Gastroesophageal sphincter (tissue), 4 donors: ENCODE results near the gene FNDC3B. TPM values are rescaled to one million over a fixed set of nuclear protein-coding genes. Genes with fewer than 3 reads are reported as not detected.
A peak's percentile ranks its signal among the peaks of the same experiment; 100 is the strongest.

Experiments used
- ATAC-seq: fragments of 150-250 bp; one replicate; pipeline ENCODE4 v1.9.1; 2016; ENCODE audit warnings: mild to moderate bottlenecking, moderate library complexity
- H3K27ac ChIP-seq, 4 donors: fragments of 200-600 bp; sonication (generic) in 3 of 4; 1 replicate in 3 of 4; 2 replicates in 1 of 4; pipeline ENCODE4 v1.5.1; 2016 to 2019
- H3K27me3 ChIP-seq: fragments of 200-600 bp; sonication (generic); one replicate; pipeline ENCODE4 v1.5.1; 2019
- H3K36me3 ChIP-seq, 2 donors: fragments of 200-600 bp; sonication (generic); one replicate each; pipeline ENCODE4 v1.5.1; 2019; ENCODE audit warnings: control low read depth in 1 of 2
- H3K4me1 ChIP-seq, 3 donors: fragments of 200-600 bp; sonication (generic); 1 replicate in 2 of 3; 2 replicates in 1 of 3; pipeline ENCODE4 v1.5.1; 2016 to 2019; ENCODE audit warnings: control low read depth in 2 of 3
- H3K4me3 ChIP-seq, 2 donors: fragments of 200-600 bp; sonication (generic); one replicate each; pipeline ENCODE4 v1.5.1; 2019; ENCODE audit warnings: mild to moderate bottlenecking in 1 of 2, moderate library complexity in 1 of 2
- H3K9me3 ChIP-seq, 3 donors: fragments of 200-600 bp; sonication (generic); one replicate each; pipeline ENCODE4 v1.5.1; 2017 to 2019; ENCODE audit warnings: control low read depth in 2 of 3
- CTCF ChIP-seq, 4 experiments: fragments of 200-600 bp in 2 of 4; fragments of 450-650 bp in 2 of 4; sonication (generic) in 1 of 4; IDR thresholded peaks; one replicate each; pipeline ENCODE4 v1.5.1; 2017 to 2019; ENCODE audit warnings: antibody characterized with exemption in 4 of 4, mild to moderate bottlenecking in 2 of 4, moderate library complexity in 2 of 4
- EP300 ChIP-seq: sonication (generic); formaldehyde crosslinking; IDR thresholded peaks from one replicate; pipeline ENCODE4 v1.6.1; 2017; ENCODE audit warnings: antibody characterized with exemption, mild to moderate bottlenecking
- POLR2A ChIP-seq, 2 donors: fragments of 450-650 bp; IDR thresholded peaks; one replicate each; pipeline ENCODE4 v1.6.1; 2017; ENCODE audit warnings: antibody characterized with exemption in 2 of 2, mild to moderate bottlenecking in 2 of 2, moderate library complexity in 1 of 2
- POLR2AphosphoS5 ChIP-seq: sonication (generic); formaldehyde crosslinking; IDR thresholded peaks from one replicate; pipeline ENCODE4 v1.6.1; 2017; ENCODE audit warnings: antibody characterized with exemption
- WGBS, 2 donors: methylation state at CpG; one replicate each; pipeline ENCODE4 v1.1.5; 2018; ENCODE audit warnings: low coverage in 1 of 2; 5-methylcytosine and 5-hydroxymethylcytosine counted together
- total RNA-seq, 4 donors: library from RNA; depleted of rRNA; stranded (reverse); fragments of >200 nt; gene quantifications; one replicate each; pipeline ENCODE4 v1.1.0, GENCODE V29; 2016

FNDC3B gene
- total RNA-seq, 4 donors from 2014 or later, result 53.1 to 97.2 (median 70.8) TPM

GRCh38 chr3:172203522-172204258 lies 164.3 kb downstream of the FNDC3B start:
- peak; percentile 5 for TF ChIP-seq POLR2AphosphoS5
- TF ChIP-seq POLR2A (IDR thresholded peaks at IDR 0.05), result no peak
- TF ChIP-seq CTCF (IDR thresholded peaks at IDR 0.05), result no peak
- no peak for TF ChIP-seq EP300
- Histone ChIP-seq H3K4me3 (no peak overlapping the region), H3K36me3 (no peaks in the 10 kb centered on the region), H3K9me3 (no peaks in the 10 kb centered on the region), H3K4me1 (peaks cover 29 to 57% (median 42%) of the 10 kb centered on the region in 3 donors), H3K27ac (peak overlapping the region; percentile 67 to 92 (median 80)), H3K27me3 (no peaks in the 10 kb centered on the region)
- 29 to 53% methylated on average over 5 to 9 of the region's 9 CpGs for WGBS, 2 donors
- peak; percentile 19 for ATAC-seq

- H3K27ac ChIP-seq, result peak overlapping the region; percentile 27 to 80 (median 74)
- ATAC-seq, result no peak
- WGBS, 2 donors, result 84 to 93% methylated on average over 4 to 5 of the region's 5 CpGs
- H3K27me3 ChIP-seq, result no peaks in the 10 kb centered on the region
- peaks cover 29 to 67% (median 42%) of the 10 kb centered on the region in 3 donors for H3K4me1 ChIP-seq
- no peak for TF ChIP-seq EP300
- no peak for TF ChIP-seq CTCF (IDR thresholded peaks at IDR 0.05)
- TF ChIP-seq POLR2AphosphoS5, result no peak
- no peak for TF ChIP-seq POLR2A (IDR thresholded peaks at IDR 0.05)
- H3K9me3 ChIP-seq, result no peaks in the 10 kb centered on the region
- H3K36me3 ChIP-seq, result no peaks in the 10 kb centered on the region
- H3K4me3 ChIP-seq, result no peak overlapping the region
Measured at GRCh38 chr3:172204716-172205115, 165.3 kb downstream of the FNDC3B start.

GRCh38 chr3:172208586-172209332 lies 169.4 kb downstream of the FNDC3B start:
- ATAC-seq, result no peak
- Histone ChIP-seq H3K9me3 (no peaks in the 10 kb centered on the region), H3K36me3 (no peaks in the 10 kb centered on the region), H3K4me3 (no peak overlapping the region), H3K4me1 (peaks cover 11 to 69% (median 30%) of the 10 kb centered on the region in 3 donors), H3K27ac (peak overlapping the region in 2 of 4 donors; percentile 60 to 70), H3K27me3 (no peaks in the 10 kb centered on the region)
- WGBS, 2 donors, result 100% methylated on average over 4 of the region's 20 CpGs; no CpG with 5 or more reads in 1 of the 2 donors
- no peak for TF ChIP-seq CTCF (IDR thresholded peaks at IDR 0.05)
- TF ChIP-seq POLR2A (IDR thresholded peaks at IDR 0.05), result no peak
- no peak for TF ChIP-seq EP300
- no peak for TF ChIP-seq POLR2AphosphoS5

- ATAC-seq, result peak; percentile 70
- TF ChIP-seq CTCF (IDR thresholded peaks at IDR 0.05), result no peak
- no peak for TF ChIP-seq POLR2A (IDR thresholded peaks at IDR 0.05)
- no peak for TF ChIP-seq POLR2AphosphoS5
- no peak for TF ChIP-seq EP300
- peaks cover 8 to 69% (median 23%) of the 10 kb centered on the region in 3 donors for H3K4me1 ChIP-seq
- H3K27me3 ChIP-seq, result no peaks in the 10 kb centered on the region
- H3K4me3 ChIP-seq, result no peak overlapping the region
- H3K9me3 ChIP-seq, result no peaks in the 10 kb centered on the region
- no peaks in the 10 kb centered on the region for H3K36me3 ChIP-seq
- 83 to 91% methylated on average over 4 to 12 of the region's 28 CpGs for WGBS, 2 donors
- peak overlapping the region in 3 of 4 donors; percentile 35 to 70 (median 60) for H3K27ac ChIP-seq
Measured at GRCh38 chr3:172209333-172210321, 170.2 kb downstream of the FNDC3B start.
